ENCODE data around the gene PRPF6. TPM values are rescaled to one million over a fixed set of nuclear protein-coding genes. Genes with fewer than 3 reads are reported as not detected.

Gene PRPF6
- total and polyA plus RNA-seq, 2 of the 13 experiments (the other 11 are each of a cell fraction or from before 2014, with no cell fraction given), result 63.7 to 101 TPM

DNA sequence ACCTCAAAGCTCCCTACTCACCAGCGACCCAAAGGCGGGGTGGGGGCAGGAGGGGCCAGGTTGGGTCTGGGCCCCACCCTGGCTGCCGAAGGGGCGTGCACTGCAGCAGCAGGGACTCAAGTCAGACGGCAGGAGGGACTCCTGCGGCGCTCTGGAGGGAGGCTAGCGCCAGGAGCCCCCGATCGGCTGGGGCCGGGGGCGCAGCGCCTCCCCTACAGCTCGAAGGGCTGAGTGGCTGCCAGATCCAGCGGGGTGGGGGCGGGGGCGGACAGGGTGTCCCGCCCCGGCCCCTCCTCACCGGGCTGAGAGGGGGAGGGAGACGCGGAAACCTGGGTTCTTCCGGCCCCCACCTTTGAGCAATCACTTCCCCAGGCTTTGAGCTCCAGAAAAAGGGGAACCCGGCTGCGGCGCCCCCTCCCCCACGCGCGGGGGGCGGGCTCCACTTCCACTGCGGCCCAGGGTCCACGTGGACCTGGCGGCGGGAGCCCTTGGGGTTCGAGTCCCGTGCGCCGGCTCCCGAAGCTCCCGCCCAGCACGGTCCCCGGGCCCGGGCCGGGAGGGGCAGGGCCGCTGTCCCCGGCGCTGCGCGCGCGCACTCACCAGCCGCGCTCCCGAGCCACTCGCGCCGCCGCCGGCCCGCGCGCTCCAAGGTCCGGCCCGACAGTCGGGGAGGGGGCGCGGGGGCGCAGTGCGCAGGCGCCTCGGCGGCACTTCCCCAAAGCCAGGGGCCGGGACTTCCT is 98.5 kb downstream of the PRPF6 start, which contains the start of gene RGS19 (continued):
- TF ChIP-seq IRX3 (CRISPR knock-in tag; IDR thresholded peaks at IDR 0.05; ENCODE audit: borderline replicate concordance, low read depth), result no peak
- TF ChIP-seq, protein P1, sequence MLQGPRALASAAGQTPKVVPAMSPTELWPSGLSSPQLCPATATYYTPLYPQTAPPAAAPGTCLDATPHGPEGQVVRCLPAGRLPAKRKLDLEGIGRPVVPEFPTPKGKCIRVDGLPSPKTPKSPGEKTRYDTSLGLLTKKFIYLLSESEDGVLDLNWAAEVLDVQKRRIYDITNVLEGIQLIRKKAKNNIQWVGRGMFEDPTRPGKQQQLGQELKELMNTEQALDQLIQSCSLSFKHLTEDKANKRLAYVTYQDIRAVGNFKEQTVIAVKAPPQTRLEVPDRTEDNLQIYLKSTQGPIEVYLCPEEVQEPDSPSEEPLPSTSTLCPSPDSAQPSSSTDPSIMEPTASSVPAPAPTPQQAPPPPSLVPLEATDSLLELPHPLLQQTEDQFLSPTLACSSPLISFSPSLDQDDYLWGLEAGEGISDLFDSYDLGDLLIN (CRISPR knock-in tag; IDR thresholded peaks at IDR 0.05; ENCODE audit: borderline replicate concordance), result no peak
- TF ChIP-seq, protein P2, sequence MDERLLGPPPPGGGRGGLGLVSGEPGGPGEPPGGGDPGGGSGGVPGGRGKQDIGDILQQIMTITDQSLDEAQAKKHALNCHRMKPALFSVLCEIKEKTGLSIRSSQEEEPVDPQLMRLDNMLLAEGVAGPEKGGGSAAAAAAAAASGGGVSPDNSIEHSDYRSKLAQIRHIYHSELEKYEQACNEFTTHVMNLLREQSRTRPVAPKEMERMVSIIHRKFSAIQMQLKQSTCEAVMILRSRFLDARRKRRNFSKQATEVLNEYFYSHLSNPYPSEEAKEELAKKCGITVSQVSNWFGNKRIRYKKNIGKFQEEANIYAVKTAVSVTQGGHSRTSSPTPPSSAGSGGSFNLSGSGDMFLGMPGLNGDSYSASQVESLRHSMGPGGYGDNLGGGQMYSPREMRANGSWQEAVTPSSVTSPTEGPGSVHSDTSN (CRISPR knock-in tag; IDR thresholded peaks at IDR 0.05), result no peak
- TF ChIP-seq, protein P3, sequence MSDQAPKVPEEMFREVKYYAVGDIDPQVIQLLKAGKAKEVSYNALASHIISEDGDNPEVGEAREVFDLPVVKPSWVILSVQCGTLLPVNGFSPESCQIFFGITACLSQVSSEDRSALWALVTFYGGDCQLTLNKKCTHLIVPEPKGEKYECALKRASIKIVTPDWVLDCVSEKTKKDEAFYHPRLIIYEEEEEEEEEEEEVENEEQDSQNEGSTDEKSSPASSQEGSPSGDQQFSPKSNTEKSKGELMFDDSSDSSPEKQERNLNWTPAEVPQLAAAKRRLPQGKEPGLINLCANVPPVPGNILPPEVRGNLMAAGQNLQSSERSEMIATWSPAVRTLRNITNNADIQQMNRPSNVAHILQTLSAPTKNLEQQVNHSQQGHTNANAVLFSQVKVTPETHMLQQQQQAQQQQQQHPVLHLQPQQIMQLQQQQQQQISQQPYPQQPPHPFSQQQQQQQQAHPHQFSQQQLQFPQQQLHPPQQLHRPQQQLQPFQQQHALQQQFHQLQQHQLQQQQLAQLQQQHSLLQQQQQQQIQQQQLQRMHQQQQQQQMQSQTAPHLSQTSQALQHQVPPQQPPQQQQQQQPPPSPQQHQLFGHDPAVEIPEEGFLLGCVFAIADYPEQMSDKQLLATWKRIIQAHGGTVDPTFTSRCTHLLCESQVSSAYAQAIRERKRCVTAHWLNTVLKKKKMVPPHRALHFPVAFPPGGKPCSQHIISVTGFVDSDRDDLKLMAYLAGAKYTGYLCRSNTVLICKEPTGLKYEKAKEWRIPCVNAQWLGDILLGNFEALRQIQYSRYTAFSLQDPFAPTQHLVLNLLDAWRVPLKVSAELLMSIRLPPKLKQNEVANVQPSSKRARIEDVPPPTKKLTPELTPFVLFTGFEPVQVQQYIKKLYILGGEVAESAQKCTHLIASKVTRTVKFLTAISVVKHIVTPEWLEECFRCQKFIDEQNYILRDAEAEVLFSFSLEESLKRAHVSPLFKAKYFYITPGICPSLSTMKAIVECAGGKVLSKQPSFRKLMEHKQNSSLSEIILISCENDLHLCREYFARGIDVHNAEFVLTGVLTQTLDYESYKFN (CRISPR knock-in tag; conservative IDR thresholded peaks at IDR 0.05), result no peak
- TF ChIP-seq, protein P4, sequence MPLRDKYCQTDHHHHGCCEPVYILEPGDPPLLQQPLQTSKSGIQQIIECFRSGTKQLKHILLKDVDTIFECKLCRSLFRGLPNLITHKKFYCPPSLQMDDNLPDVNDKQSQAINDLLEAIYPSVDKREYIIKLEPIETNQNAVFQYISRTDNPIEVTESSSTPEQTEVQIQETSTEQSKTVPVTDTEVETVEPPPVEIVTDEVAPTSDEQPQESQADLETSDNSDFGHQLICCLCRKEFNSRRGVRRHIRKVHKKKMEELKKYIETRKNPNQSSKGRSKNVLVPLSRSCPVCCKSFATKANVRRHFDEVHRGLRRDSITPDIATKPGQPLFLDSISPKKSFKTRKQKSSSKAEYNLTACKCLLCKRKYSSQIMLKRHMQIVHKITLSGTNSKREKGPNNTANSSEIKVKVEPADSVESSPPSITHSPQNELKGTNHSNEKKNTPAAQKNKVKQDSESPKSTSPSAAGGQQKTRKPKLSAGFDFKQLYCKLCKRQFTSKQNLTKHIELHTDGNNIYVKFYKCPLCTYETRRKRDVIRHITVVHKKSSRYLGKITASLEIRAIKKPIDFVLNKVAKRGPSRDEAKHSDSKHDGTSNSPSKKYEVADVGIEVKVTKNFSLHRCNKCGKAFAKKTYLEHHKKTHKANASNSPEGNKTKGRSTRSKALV (CRISPR knock-in tag; IDR thresholded peaks at IDR 0.05), result no peak
- TF ChIP-seq WIZ (CRISPR knock-in tag; IDR thresholded peaks at IDR 0.05), result no peak
- TF ChIP-seq, protein P5, sequence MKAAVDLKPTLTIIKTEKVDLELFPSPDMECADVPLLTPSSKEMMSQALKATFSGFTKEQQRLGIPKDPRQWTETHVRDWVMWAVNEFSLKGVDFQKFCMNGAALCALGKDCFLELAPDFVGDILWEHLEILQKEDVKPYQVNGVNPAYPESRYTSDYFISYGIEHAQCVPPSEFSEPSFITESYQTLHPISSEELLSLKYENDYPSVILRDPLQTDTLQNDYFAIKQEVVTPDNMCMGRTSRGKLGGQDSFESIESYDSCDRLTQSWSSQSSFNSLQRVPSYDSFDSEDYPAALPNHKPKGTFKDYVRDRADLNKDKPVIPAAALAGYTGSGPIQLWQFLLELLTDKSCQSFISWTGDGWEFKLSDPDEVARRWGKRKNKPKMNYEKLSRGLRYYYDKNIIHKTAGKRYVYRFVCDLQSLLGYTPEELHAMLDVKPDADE (CRISPR knock-in tag; IDR thresholded peaks at IDR 0.05), result no peak
- TF ChIP-seq ZNF333 (CRISPR knock-in tag; IDR thresholded peaks at IDR 0.05; ENCODE audit: borderline replicate concordance), result no peak
- no peak for TF ChIP-seq PAWR (CRISPR knock-in tag; IDR thresholded peaks at IDR 0.05; ENCODE audit: borderline replicate concordance)
- TF ChIP-seq, protein P6, sequence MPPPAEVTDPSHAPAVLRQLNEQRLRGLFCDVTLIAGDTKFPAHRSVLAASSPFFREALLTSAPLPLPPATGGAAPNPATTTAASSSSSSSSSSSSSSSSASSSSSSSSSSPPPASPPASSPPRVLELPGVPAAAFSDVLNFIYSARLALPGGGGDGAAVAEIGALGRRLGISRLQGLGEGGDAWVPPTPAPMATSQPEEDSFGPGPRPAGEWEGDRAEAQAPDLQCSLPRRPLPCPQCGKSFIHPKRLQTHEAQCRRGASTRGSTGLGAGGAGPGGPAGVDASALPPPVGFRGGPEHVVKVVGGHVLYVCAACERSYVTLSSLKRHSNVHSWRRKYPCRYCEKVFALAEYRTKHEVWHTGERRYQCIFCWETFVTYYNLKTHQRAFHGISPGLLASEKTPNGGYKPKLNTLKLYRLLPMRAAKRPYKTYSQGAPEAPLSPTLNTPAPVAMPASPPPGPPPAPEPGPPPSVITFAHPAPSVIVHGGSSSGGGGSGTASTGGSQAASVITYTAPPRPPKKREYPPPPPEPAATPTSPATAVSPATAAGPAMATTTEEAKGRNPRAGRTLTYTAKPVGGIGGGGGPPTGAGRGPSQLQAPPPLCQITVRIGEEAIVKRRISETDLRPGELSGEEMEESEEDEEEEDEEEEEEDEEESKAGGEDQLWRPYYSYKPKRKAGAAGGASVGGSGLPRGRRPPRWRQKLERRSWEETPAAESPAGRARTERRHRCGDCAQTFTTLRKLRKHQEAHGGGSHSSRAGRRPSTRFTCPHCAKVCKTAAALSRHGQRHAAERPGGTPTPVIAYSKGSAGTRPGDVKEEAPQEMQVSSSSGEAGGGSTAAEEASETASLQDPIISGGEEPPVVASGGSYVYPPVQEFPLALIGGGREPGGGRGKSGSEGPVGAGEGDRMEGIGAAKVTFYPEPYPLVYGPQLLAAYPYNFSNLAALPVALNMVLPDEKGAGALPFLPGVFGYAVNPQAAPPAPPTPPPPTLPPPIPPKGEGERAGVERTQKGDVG (CRISPR knock-in tag; IDR thresholded peaks at IDR 0.05; ENCODE audit: borderline replicate concordance), result no peak
- no peak for TF ChIP-seq FOXP1 (IDR thresholded peaks at IDR 0.05)
- TF ChIP-seq FOXP1 (CRISPR knock-in tag; IDR thresholded peaks at IDR 0.05), result no peak
- peak; percentile 27; the same call in 1 of the 2 replicates for TF ChIP-seq KDM4B (CRISPR knock-in tag; IDR thresholded peaks at IDR 0.05)
- no peak for TF ChIP-seq BCL6 (CRISPR knock-in tag; IDR thresholded peaks at IDR 0.05)
- TF ChIP-seq, protein P7, sequence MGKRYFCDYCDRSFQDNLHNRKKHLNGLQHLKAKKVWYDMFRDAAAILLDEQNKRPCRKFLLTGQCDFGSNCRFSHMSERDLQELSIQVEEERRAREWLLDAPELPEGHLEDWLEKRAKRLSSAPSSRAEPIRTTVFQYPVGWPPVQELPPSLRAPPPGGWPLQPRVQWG (CRISPR knock-in tag; IDR thresholded peaks at IDR 0.05; ENCODE audit: borderline replicate concordance, low read depth), result no peak
- no peak for TF ChIP-seq SMARCE1 (IDR thresholded peaks at IDR 0.05; ENCODE audit: borderline replicate concordance)

Data from HepG2 (cell line).